ENCODE measurements around the gene TBXA2R.

TBXA2R gene

GRCh38 chr19:3645726-3646125 lies 39.1 kb upstream of the TBXA2R start:
- Mint-ChIP-seq H3K36me3 (ENCODE audit: low read depth) (peaks cover 3% of the 10 kb centered on the region), H3K4me3 (no peak overlapping the region), H3K27ac (no peak overlapping the region), H3K27me3 (ENCODE audit: low read depth, poor library complexity) (no peaks in the 10 kb centered on the region), H3K4me1 (no peaks in the 10 kb centered on the region), H3K9me3 (no peaks in the 10 kb centered on the region)
- TF ChIP-seq CTCF (IDR thresholded peaks at IDR 0.05), result no peak
- DNase-seq, result no peak

GRCh38 chr19:3645067-3645396 lies 38.4 kb upstream of the TBXA2R start:
- no peak overlapping the region for H3K4me3 Mint-ChIP-seq
- TF ChIP-seq CTCF (IDR thresholded peaks at IDR 0.05), result no peak
- H3K27me3 Mint-ChIP-seq (ENCODE audit: low read depth, poor library complexity), result no peaks in the 10 kb centered on the region
- no peaks in the 10 kb centered on the region for H3K4me1 Mint-ChIP-seq
- DNase-seq, result no peak
- H3K27ac Mint-ChIP-seq, result no peak overlapping the region
- peaks cover under 1% of the 10 kb centered on the region for H3K36me3 Mint-ChIP-seq (ENCODE audit: low read depth)
- no peaks in the 10 kb centered on the region for H3K9me3 Mint-ChIP-seq

GRCh38 chr19:3644351-3645066 lies 37.8 kb upstream of the TBXA2R start:
- TF ChIP-seq CTCF (IDR thresholded peaks at IDR 0.05), result no peak
- no peak for DNase-seq
- no peaks in the 10 kb centered on the region for H3K4me1 Mint-ChIP-seq
- no peak overlapping the region for H3K4me3 Mint-ChIP-seq
- H3K9me3 Mint-ChIP-seq, result no peaks in the 10 kb centered on the region
- no peaks in the 10 kb centered on the region for H3K27me3 Mint-ChIP-seq (ENCODE audit: low read depth, poor library complexity)
- peaks cover 6% of the 10 kb centered on the region for H3K36me3 Mint-ChIP-seq (ENCODE audit: low read depth)
- no peak overlapping the region for H3K27ac Mint-ChIP-seq

DNA sequence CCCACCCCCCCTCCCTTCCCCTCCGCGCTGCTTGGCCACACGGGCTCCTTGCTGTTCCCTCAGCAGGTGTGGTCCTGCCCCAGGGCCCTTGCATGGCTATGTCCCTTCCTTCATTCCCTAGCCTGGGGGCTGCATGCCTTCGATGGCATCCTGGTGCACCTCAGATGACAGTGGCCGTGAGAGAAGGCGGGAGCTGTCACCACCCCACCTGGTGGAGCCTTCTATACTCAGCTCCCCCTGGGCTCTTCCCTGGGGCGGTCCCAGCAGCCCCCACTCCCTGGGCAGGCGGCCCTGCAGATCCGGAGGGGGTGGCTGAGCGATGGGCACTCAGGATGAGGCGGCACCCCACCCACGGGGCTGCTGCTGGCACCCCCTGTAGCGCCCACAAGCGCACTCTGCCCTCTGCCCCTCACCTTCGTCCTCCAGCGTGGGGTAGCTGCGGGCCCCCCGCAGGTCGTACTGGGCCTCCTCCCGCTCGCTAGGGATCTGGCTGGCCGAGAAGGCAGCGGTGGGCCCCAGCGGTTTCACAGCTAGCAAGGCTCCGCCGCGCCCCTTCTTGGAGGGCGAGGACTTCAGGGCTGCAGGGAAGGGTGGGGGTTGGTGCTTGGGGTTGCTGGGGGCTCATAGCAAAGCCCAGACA lies 37.1 kb upstream of the TBXA2R start:
- Mint-ChIP-seq H3K27me3 (ENCODE audit: low read depth, poor library complexity) (no peaks in the 10 kb centered on the region), H3K4me1 (no peaks in the 10 kb centered on the region), H3K9me3 (no peaks in the 10 kb centered on the region), H3K36me3 (ENCODE audit: low read depth) (peaks cover 9% of the 10 kb centered on the region), H3K4me3 (no peak overlapping the region), H3K27ac (no peak overlapping the region)
- DNase-seq, result no peak
- no peak for TF ChIP-seq CTCF (IDR thresholded peaks at IDR 0.05)

- peaks cover 13% of the 10 kb centered on the region for H3K36me3 Mint-ChIP-seq (ENCODE audit: low read depth)
- peak; percentile 65 for DNase-seq
- H3K4me3 Mint-ChIP-seq, result no peak overlapping the region
- no peaks in the 10 kb centered on the region for H3K27me3 Mint-ChIP-seq (ENCODE audit: low read depth, poor library complexity)
- no peak for TF ChIP-seq CTCF (IDR thresholded peaks at IDR 0.05)
- H3K4me1 Mint-ChIP-seq, result no peaks in the 10 kb centered on the region
- no peaks in the 10 kb centered on the region for H3K9me3 Mint-ChIP-seq
- H3K27ac Mint-ChIP-seq, result no peak overlapping the region
Observed at GRCh38 chr19:3642987-3643673, 36.5 kb upstream of the TBXA2R start.

Measured in nephron progenitor cell (in vitro differentiated cells).